GM10266 (cell line): Measurements from ENCODE around the gene ENPP7.

Experiments used
- DNase-seq: peaks from one replicate; pipeline ENCODE4 v3.0.0; 2012; ENCODE audit errors: extremely low spot score
- TF ChIP-seq, protein P1 (sequence below): IDR thresholded peaks from 2 replicates; pipeline ENCODE4 v1.5.1; 2012; ENCODE audit warnings: mild to moderate bottlenecking, low read depth; ENCODE audit not compliant: control insufficient read depth, insufficient read depth; ENCODE audit errors: missing control alignments

ENPP7 gene, protein sequence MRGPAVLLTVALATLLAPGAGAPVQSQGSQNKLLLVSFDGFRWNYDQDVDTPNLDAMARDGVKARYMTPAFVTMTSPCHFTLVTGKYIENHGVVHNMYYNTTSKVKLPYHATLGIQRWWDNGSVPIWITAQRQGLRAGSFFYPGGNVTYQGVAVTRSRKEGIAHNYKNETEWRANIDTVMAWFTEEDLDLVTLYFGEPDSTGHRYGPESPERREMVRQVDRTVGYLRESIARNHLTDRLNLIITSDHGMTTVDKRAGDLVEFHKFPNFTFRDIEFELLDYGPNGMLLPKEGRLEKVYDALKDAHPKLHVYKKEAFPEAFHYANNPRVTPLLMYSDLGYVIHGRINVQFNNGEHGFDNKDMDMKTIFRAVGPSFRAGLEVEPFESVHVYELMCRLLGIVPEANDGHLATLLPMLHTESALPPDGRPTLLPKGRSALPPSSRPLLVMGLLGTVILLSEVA

DNA sequence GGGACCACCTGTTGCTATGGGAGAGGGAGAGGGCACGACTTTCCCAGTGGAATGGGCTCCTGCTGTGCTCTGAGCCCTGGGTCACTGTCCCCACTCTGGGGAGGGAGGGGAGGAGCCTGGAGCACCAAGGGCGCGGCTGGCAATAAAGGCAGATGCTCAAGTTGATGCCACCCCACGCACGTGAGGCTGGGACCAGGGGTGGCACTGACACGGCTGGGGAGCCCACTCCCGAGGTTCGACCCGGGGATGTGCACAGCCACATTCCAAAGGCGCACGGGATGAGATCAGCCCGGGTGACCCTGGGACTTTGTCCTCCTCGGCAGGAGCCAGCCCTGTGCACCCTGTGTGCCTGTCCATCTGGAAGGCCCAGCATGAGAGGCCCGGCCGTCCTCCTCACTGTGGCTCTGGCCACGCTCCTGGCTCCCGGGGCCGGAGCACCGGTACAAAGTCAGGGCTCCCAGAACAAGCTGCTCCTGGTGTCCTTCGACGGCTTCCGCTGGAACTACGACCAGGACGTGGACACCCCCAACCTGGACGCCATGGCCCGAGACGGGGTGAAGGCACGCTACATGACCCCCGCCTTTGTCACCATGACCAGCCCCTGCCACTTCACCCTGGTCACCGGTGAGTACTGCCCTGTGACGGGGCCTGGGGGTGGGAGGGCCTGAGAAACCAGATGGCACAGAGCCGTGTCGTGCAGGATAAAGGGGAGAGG is at the start of gene ENPP7:
Gene ENPP7, plus strand, starts transcription at position 175 of the 715 bp plus-strand sequence. Its CDS starts 197 bp downstream, at position 372.
- DNase-seq = no peak

DNA sequence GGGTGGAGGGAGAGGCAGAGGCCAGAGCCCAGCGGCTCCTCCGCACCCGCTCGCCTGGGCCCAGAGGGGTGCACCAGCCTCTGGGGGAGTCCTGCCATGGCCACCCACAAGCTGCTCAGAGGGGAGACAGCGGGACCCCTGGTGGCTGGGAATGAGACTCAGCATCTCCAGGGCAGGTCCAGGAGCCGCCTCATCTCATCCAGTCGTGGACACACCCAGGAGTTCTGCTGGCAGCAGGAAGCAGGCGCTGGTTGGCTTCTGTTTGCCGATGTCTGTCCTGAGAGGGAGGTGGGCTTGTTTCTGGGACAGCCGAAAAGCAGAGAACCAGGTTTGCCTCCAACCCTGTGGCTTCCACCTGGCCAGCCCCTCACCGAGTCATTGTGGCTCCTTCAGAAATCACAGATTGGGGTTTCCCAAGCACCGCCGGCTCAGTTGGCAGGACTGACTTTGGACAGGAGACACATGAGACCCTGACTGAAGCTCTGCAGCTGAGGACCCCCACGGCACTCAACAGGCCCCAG is 49.6 kb upstream of the ENPP7 start:
- TF ChIP-seq, protein P1, sequence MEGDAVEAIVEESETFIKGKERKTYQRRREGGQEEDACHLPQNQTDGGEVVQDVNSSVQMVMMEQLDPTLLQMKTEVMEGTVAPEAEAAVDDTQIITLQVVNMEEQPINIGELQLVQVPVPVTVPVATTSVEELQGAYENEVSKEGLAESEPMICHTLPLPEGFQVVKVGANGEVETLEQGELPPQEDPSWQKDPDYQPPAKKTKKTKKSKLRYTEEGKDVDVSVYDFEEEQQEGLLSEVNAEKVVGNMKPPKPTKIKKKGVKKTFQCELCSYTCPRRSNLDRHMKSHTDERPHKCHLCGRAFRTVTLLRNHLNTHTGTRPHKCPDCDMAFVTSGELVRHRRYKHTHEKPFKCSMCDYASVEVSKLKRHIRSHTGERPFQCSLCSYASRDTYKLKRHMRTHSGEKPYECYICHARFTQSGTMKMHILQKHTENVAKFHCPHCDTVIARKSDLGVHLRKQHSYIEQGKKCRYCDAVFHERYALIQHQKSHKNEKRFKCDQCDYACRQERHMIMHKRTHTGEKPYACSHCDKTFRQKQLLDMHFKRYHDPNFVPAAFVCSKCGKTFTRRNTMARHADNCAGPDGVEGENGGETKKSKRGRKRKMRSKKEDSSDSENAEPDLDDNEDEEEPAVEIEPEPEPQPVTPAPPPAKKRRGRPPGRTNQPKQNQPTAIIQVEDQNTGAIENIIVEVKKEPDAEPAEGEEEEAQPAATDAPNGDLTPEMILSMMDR = no peak
- DNase-seq = no peak

More for the DNA sequence above, at the start of gene ENPP7:
- TF ChIP-seq, protein P1 = no peak

DNA sequence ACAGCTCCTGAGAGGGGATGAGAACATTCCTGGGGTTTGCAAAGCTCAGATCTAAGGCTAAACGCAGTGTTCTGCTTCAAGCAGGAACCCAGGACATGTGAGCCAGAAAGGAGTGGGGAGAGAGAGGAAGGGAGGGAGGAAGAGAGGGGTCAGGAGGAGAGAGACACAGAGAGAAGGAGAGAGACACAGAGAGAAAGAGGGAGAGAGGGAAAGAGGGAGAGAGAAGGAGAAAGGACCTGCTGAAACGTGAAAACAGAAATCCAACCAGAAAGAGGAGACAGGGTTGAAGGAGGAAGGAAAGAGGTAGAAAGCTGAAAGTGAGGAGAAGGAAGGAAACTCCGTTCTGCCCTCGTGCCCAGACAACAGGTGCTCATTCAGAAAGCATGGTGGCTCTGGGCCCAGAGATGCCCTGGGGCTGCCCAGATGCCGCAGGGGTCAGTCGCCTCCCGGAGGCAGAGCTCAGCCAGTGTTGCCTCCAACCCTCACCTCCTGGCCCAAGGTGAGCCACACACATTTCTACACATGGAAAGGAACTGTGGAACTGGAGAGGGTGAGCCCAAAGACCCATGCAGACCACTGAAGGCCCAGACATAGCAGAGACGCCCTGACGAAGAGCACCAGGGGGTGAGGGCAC is 49.0 kb upstream of the ENPP7 start:
- TF ChIP-seq, protein P1 = no peak
- DNase-seq = no peak

DNA sequence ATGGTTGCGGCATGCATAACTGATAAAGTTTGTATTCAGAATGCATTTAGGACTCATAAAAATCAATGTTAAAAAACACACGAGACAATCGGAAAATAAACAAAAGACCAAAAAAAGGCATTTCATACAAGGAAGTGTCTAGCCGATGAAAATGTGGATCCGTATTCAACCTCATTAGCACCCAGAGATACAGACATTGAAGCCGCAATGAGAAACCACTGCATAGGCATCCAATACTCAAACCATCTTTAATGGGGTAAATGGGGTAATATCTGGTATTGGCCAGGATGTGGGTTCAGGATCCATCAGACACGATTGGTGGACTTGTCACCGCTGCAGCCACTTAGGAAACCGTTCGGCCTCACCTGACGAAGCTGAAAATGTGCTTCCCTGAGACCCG is 47.4 kb upstream of the ENPP7 start:
- DNase-seq = no peak
- TF ChIP-seq, protein P1 = no peak

DNA sequence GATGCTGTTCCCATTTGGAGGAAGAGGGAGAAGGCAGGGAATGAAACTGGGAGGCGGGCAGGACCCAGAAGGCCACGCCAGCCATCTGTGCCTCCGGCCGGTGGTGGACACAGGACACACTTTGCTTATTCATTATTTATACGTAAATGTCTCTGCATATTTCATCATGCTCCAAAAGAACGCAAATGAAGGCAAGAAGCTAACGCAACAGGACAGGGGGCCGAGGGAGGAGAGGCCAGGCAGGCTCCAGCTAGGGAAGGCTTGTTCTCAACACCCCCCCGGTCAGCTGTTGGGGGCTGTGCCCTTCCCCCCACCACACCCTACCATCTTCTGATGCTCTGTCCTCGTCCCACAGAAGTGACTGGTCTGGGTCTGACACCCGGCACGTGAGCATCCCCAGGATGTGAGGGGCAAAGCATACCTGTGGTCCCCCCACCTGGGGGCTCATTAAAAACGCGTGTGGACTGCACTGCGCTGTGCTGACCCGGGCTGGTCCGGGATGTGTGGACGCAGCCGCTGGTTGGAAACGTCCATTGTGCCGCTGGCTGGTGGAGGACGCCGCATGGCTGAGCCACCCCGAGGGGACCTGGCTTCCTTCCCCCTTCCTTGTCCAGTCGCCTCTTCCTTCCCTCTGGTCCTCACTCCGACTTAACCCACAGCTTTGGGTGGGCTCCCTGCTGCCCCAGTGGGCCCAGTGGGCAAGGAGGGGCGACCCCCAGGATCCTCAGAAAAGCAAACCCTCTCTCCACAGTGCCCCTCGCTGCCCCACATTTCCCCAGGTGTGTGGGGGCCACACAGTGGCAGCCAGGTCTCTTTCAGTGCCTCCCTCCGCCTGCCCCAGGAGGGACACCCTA is 46.4 kb upstream of the ENPP7 start:
- DNase-seq = no peak
- TF ChIP-seq, protein P1 = no peak

DNA sequence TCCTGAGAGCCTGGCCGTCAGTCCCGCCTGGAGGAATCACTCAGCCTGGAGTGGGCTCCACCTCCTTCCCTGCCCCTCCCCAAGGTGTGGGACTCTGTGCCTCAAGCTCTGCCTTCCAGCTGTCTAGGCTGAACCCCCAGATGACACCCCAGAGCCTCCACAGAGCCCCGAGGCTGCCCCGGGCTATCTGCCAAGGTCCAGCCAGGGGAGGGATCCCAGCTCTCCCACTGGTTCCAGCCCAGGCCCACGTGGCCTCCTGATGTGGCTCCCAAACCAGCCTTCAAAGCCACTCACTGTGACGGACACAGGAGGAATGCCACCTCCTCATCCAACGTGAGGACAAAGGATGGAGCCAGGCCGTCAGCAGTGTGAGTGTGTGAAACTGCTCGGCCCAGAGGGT is 45.6 kb upstream of the ENPP7 start:
- TF ChIP-seq, protein P1 = no peak
- DNase-seq = no peak
